Neural progenitor cell (in vitro differentiated cells): ENCODE data around the gene DOCK9. TPM values are rescaled to one million over a fixed set of nuclear protein-coding genes. Genes with fewer than 3 reads are reported as not detected.

ENCODE experiments used
- DNase-seq: peaks from one replicate; pipeline ENCODE4 v3.0.0-alpha.2; 2016; ENCODE audit warnings: low spot score
- H2AFZ ChIP-seq: fragments of 200-600 bp; sonication (generic); replicated peaks from 2 replicates; pipeline ENCODE4 v1.6.1; 2016; ENCODE audit warnings: antibody characterized with exemption
- H3F3A ChIP-seq: fragments of 200-600 bp; sonication (generic); 2 replicates; pipeline ENCODE4 v1.6.1; 2016; ENCODE audit warnings: antibody characterized with exemption, low read depth
- H3K27ac ChIP-seq: fragments of 200-600 bp; sonication (generic); 2 replicates; pipeline ENCODE4 v1.5.1; 2016; ENCODE audit warnings: mild to moderate bottlenecking
- H3K27me3 ChIP-seq: fragments of 200-600 bp; sonication (generic); 2 replicates; pipeline ENCODE4 v1.6.1; 2016; ENCODE audit warnings: mild to moderate bottlenecking, moderate library complexity
- H3K36me3 ChIP-seq: fragments of 200-600 bp; sonication (generic); 2 replicates; pipeline ENCODE4 v1.5.1; 2016
- H3K4me1 ChIP-seq: fragments of 200-600 bp; sonication (generic); 2 replicates; pipeline ENCODE4 v1.6.1; 2016; ENCODE audit warnings: mixed run types
- H3K4me2 ChIP-seq: fragments of 200-600 bp; sonication (generic); 2 replicates; pipeline ENCODE4 v1.6.1; 2016
- H3K4me3 ChIP-seq: fragments of 200-600 bp; sonication (generic); 2 replicates; pipeline ENCODE4 v1.5.1; 2016
- H3K79me2 ChIP-seq: fragments of 200-600 bp; sonication (generic); 2 replicates; pipeline ENCODE4 v1.6.1; 2016; ENCODE audit warnings: low read depth
- H3K9ac ChIP-seq: fragments of 200-600 bp; sonication (generic); 2 replicates; pipeline ENCODE4 v1.6.1; 2016
- H3K9me3 ChIP-seq: fragments of 200-600 bp; sonication (generic); 2 replicates; pipeline ENCODE4 v1.5.1; 2016; ENCODE audit warnings: low read depth
- H4K20me1 ChIP-seq: fragments of 200-600 bp; sonication (generic); 2 replicates; pipeline ENCODE4 v1.6.1; 2016; ENCODE audit warnings: low read depth
- H3K27ac Mint-ChIP-seq: 3 replicates; pipeline ENCODE4 v1.8.0; 2021; ENCODE audit warnings: mixed read lengths
- H3K27me3 Mint-ChIP-seq: 2 replicates; pipeline ENCODE4 v1.8.0; 2022; ENCODE audit warnings: low read depth, mild to moderate bottlenecking, inconsistent platforms, moderate library complexity, mixed read lengths; ENCODE audit not compliant: insufficient read depth
- H3K36me3 Mint-ChIP-seq: 3 replicates; pipeline ENCODE4 v1.8.0; 2021; ENCODE audit warnings: mixed read lengths
- H3K4me1 Mint-ChIP-seq: 3 replicates; pipeline ENCODE4 v1.8.0; 2021; ENCODE audit warnings: mixed read lengths
- H3K4me3 Mint-ChIP-seq: 3 replicates; pipeline ENCODE4 v1.8.0; 2021; ENCODE audit warnings: mild to moderate bottlenecking, moderate library complexity, mixed read lengths
- H3K9me3 Mint-ChIP-seq: 3 replicates; pipeline ENCODE4 v1.8.0; 2020; ENCODE audit warnings: mixed read lengths
- CTCF ChIP-seq: fragments of 200-600 bp; sonication (generic); IDR thresholded peaks from 2 replicates; pipeline ENCODE4 v1.5.1; 2017; ENCODE audit warnings: antibody characterized with exemption, mild to moderate bottlenecking
- EZH2 ChIP-seq: fragments of 200-600 bp; sonication (generic); IDR thresholded peaks from 2 replicates; pipeline ENCODE4 v1.6.1; 2017; ENCODE audit warnings: antibody characterized with exemption, mild to moderate bottlenecking, moderate library complexity
- EZH2phosphoT487 ChIP-seq: fragments of 200-600 bp; sonication (generic); IDR thresholded peaks from 2 replicates; pipeline ENCODE4 v1.6.1; 2017; ENCODE audit warnings: antibody characterized with exemption
- total RNA-seq: library from RNA; depleted of rRNA; stranded (reverse); fragments of >200 nt; gene quantifications from 2 replicates; pipeline ENCODE4 v1.2.3, GENCODE V29; 2015; ENCODE audit warnings: low replicate concordance

DOCK9 gene
- total RNA-seq, 1 donor from 2014 or later = 16.6 TPM

- DNase-seq = no peak
- no peak overlapping the region for H3K4me3 Mint-ChIP-seq
- no peaks in the 10 kb centered on the region for H3K9me3 Mint-ChIP-seq
- Histone ChIP-seq H3K4me3 (no peak overlapping the region), H3K9ac (no peak overlapping the region), H3F3A (no peaks in the 10 kb centered on the region), H2AFZ (no peak overlapping the region), H3K4me1 (no peaks in the 10 kb centered on the region), H3K27ac (no peak overlapping the region), H3K79me2 (no peaks in the 10 kb centered on the region), H3K4me2 (no peak overlapping the region), H3K36me3 (no peaks in the 10 kb centered on the region), H3K27me3 (no peaks in the 10 kb centered on the region), H4K20me1 (no peaks in the 10 kb centered on the region), H3K9me3 (no peaks in the 10 kb centered on the region)
- H3K36me3 Mint-ChIP-seq = no peaks in the 10 kb centered on the region
- no peak for TF ChIP-seq EZH2phosphoT487
- no peak for TF ChIP-seq CTCF
- no peak for TF ChIP-seq EZH2
- peaks cover 3% of the 10 kb centered on the region for H3K4me1 Mint-ChIP-seq
- no peak overlapping the region for H3K27ac Mint-ChIP-seq
- H3K27me3 Mint-ChIP-seq = peaks cover 2% of the 10 kb centered on the region
Measured at GRCh38 chr13:98771838-98772611, 205.8 kb downstream of the DOCK9 start.

GRCh38 chr13:98769736-98770135 lies 208.1 kb downstream of the DOCK9 start:
- no peaks in the 10 kb centered on the region for H3K4me1 ChIP-seq
- Mint-ChIP-seq H3K4me1 (peaks cover 3% of the 10 kb centered on the region), H3K27ac (no peak overlapping the region), H3K4me3 (no peak overlapping the region), H3K36me3 (no peaks in the 10 kb centered on the region), H3K9me3 (no peaks in the 10 kb centered on the region), H3K27me3 (peaks cover 4% of the 10 kb centered on the region)
- H3K4me2 ChIP-seq = no peak overlapping the region
- no peaks in the 10 kb centered on the region for H3F3A ChIP-seq
- H3K79me2 ChIP-seq = no peaks in the 10 kb centered on the region
- H4K20me1 ChIP-seq = no peaks in the 10 kb centered on the region
- no peak overlapping the region for H3K27ac ChIP-seq
- no peaks in the 10 kb centered on the region for H3K27me3 ChIP-seq
- TF ChIP-seq EZH2 = no peak
- TF ChIP-seq CTCF = no peak
- no peak for TF ChIP-seq EZH2phosphoT487
- no peaks in the 10 kb centered on the region for H3K9me3 ChIP-seq
- DNase-seq = no peak
- H3K36me3 ChIP-seq = no peaks in the 10 kb centered on the region
- H2AFZ ChIP-seq = no peak overlapping the region
- no peak overlapping the region for H3K9ac ChIP-seq
- no peak overlapping the region for H3K4me3 ChIP-seq

- no peak for TF ChIP-seq EZH2phosphoT487
- TF ChIP-seq CTCF = no peak
- no peak for TF ChIP-seq EZH2
- Histone ChIP-seq H3K4me1 (no peaks in the 10 kb centered on the region), H3K4me3 (no peak overlapping the region), H2AFZ (no peak overlapping the region), H3K9me3 (no peaks in the 10 kb centered on the region), H3F3A (no peaks in the 10 kb centered on the region), H3K27ac (no peak overlapping the region), H3K79me2 (no peaks in the 10 kb centered on the region), H3K9ac (no peak overlapping the region), H3K4me2 (no peak overlapping the region), H3K27me3 (no peaks in the 10 kb centered on the region), H3K36me3 (no peaks in the 10 kb centered on the region), H4K20me1 (no peaks in the 10 kb centered on the region)
- no peak overlapping the region for H3K27ac Mint-ChIP-seq
- peaks cover 4% of the 10 kb centered on the region for H3K27me3 Mint-ChIP-seq
- peaks cover 3% of the 10 kb centered on the region for H3K4me1 Mint-ChIP-seq
- no peak for DNase-seq
- H3K9me3 Mint-ChIP-seq = no peaks in the 10 kb centered on the region
- H3K4me3 Mint-ChIP-seq = no peak overlapping the region
- no peaks in the 10 kb centered on the region for H3K36me3 Mint-ChIP-seq
Measured at GRCh38 chr13:98768522-98768921, 209.3 kb downstream of the DOCK9 start.
